Kidney capillary endothelial cell (primary cell): ENCODE data around the gene SPDYE3.
"Not testable (repeated sequence)": the region's sequence is repeated elsewhere in the genome, so short reads cannot be mapped to it uniquely, and the experiment has no call there.

ENCODE experiments used
- DNase-seq: peaks from one replicate; pipeline ENCODE4 v3.0.0-alpha.2; 2018; ENCODE audit warnings: low spot score

The SPDYE3 gene

GRCh38 chr7:100307402-100307801 is at the start of gene SPDYE3:
SPDYE3 (plus strand) TSS chr7:100307702; CDS start chr7:100307886, 184 bp downstream.
- DNase-seq: not testable (repeated sequence)

- not testable (repeated sequence) for DNase-seq
Measured at GRCh38 chr7:100259984-100260383, 47.5 kb upstream of the SPDYE3 start.

- DNase-seq: not testable (repeated sequence)
Measured at GRCh38 chr7:100262896-100263295, 44.6 kb upstream of the SPDYE3 start.

- not testable (repeated sequence) for DNase-seq
Measured at GRCh38 chr7:100264223-100264622, 43.3 kb upstream of the SPDYE3 start.

GRCh38 chr7:100264669-100265165 is 42.8 kb upstream of the SPDYE3 start:
- not testable (repeated sequence) for DNase-seq

- not testable (repeated sequence) for DNase-seq
Measured at GRCh38 chr7:100265851-100266250, 41.7 kb upstream of the SPDYE3 start.

- DNase-seq: no peak
Measured at GRCh38 chr7:100266576-100267354, 40.7 kb upstream of the SPDYE3 start.

GRCh38 chr7:100267648-100268047 is 39.9 kb upstream of the SPDYE3 start:
- no peak for DNase-seq

GRCh38 chr7:100268882-100269281 is 38.6 kb upstream of the SPDYE3 start:
- not testable (repeated sequence) for DNase-seq

- not testable (repeated sequence) for DNase-seq
Measured at GRCh38 chr7:100269306-100270045, 38.0 kb upstream of the SPDYE3 start.

GRCh38 chr7:100270046-100270918 is 37.2 kb upstream of the SPDYE3 start:
- not testable (repeated sequence) for DNase-seq

- DNase-seq: peak; percentile 1
Measured at GRCh38 chr7:100270941-100271593, 36.4 kb upstream of the SPDYE3 start.

- peak; percentile 93 for DNase-seq
Measured at GRCh38 chr7:100271716-100272537, 35.6 kb upstream of the SPDYE3 start.

GRCh38 chr7:100272538-100272902 is 35.0 kb upstream of the SPDYE3 start:
- DNase-seq: not testable (repeated sequence)

GRCh38 chr7:100275120-100275519 is 32.4 kb upstream of the SPDYE3 start:
- DNase-seq: no peak

- not testable (repeated sequence) for DNase-seq
Measured at GRCh38 chr7:100276126-100276525, 31.4 kb upstream of the SPDYE3 start.

GRCh38 chr7:100282069-100282608 is 25.4 kb upstream of the SPDYE3 start:
- not testable (repeated sequence) for DNase-seq

GRCh38 chr7:100283147-100283546 is 24.4 kb upstream of the SPDYE3 start:
- not testable (repeated sequence) for DNase-seq

GRCh38 chr7:100287191-100287969 is 20.1 kb upstream of the SPDYE3 start:
- not testable (repeated sequence) for DNase-seq
